ENCODE measurements around the gene TFF1. TPM values are rescaled to one million over a fixed set of nuclear protein-coding genes. Genes with fewer than 3 reads are reported as not detected.

Gene TFF1
- polyA plus RNA-seq, 1 donor from 2014 or later, result not detected

GRCh38 chr21:42319851-42320572 is 46.3 kb downstream of the TFF1 start:
- Histone ChIP-seq H3F3A (ENCODE audit: insufficient read depth, low read length, poor library complexity, severe bottlenecking) (no peaks in the 10 kb centered on the region), H3K79me2 (replicated peaks; ENCODE audit: insufficient read depth, low read length) (no peaks in the 10 kb centered on the region), H3K4me3 (ENCODE audit: low read length) (no peak overlapping the region), H3K27me3 (ENCODE audit: insufficient read depth, low read depth, low read length) (no peaks in the 10 kb centered on the region), H3K27ac (ENCODE audit: low read length) (no peak overlapping the region), H4K20me1 (ENCODE audit: insufficient read depth) (no peaks in the 10 kb centered on the region), H3K36me3 (ENCODE audit: insufficient read depth, low read length) (no peaks in the 10 kb centered on the region), H3K4me2 (ENCODE audit: low read length) (no peak overlapping the region), H2AFZ (ENCODE audit: low read depth, low read length) (no peak overlapping the region), H3K9me3 (ENCODE audit: low read length) (no peaks in the 10 kb centered on the region), H3K9ac (ENCODE audit: low read length) (no peak overlapping the region), H3K9me2 (ENCODE audit: insufficient read depth, low read length) (no peaks in the 10 kb centered on the region)
- TF ChIP-seq CTCF (IDR thresholded peaks at IDR 0.05; ENCODE audit: poor library complexity, severe bottlenecking) (no peak), REST (IDR thresholded peaks at IDR 0.05; ENCODE audit: borderline replicate concordance) (no peak), TAF1 (IDR thresholded peaks at IDR 0.05; ENCODE audit: low read depth) (no peak), SMC3 (conservative IDR thresholded peaks at IDR 0.05; ENCODE audit: poor library complexity) (no peak), POLR2AphosphoS5 (IDR thresholded peaks at IDR 0.05) (no peak), RAD21 (conservative IDR thresholded peaks at IDR 0.05) (no peak), MXI1 (conservative IDR thresholded peaks at IDR 0.05; ENCODE audit: poor library complexity, severe bottlenecking) (no peak), EZH2 (IDR thresholded peaks at IDR 0.05; ENCODE audit: borderline replicate concordance, insufficient read depth, low read length, poor library complexity, severe bottlenecking) (no peak), EP300 (conservative IDR thresholded peaks at IDR 0.05; ENCODE audit: poor library complexity, severe bottlenecking) (no peak)

GRCh38 chr21:42319376-42319775 is 47.0 kb downstream of the TFF1 start:
- Histone ChIP-seq H2AFZ (ENCODE audit: low read depth, low read length) (no peak overlapping the region), H3K4me2 (ENCODE audit: low read length) (no peak overlapping the region), H4K20me1 (ENCODE audit: insufficient read depth) (no peaks in the 10 kb centered on the region), H3F3A (ENCODE audit: insufficient read depth, low read length, poor library complexity, severe bottlenecking) (no peaks in the 10 kb centered on the region), H3K79me2 (replicated peaks; ENCODE audit: insufficient read depth, low read length) (no peaks in the 10 kb centered on the region), H3K9me3 (ENCODE audit: low read length) (no peaks in the 10 kb centered on the region), H3K27me3 (ENCODE audit: insufficient read depth, low read depth, low read length) (no peaks in the 10 kb centered on the region), H3K9me2 (ENCODE audit: insufficient read depth, low read length) (no peaks in the 10 kb centered on the region), H3K9ac (ENCODE audit: low read length) (no peak overlapping the region), H3K27ac (ENCODE audit: low read length) (no peak overlapping the region), H3K36me3 (ENCODE audit: insufficient read depth, low read length) (no peaks in the 10 kb centered on the region), H3K4me3 (ENCODE audit: low read length) (no peak overlapping the region)
- TF ChIP-seq REST (IDR thresholded peaks at IDR 0.05; ENCODE audit: borderline replicate concordance) (no peak), POLR2AphosphoS5 (IDR thresholded peaks at IDR 0.05) (no peak), RAD21 (conservative IDR thresholded peaks at IDR 0.05) (no peak), SMC3 (conservative IDR thresholded peaks at IDR 0.05; ENCODE audit: poor library complexity) (no peak), MXI1 (conservative IDR thresholded peaks at IDR 0.05; ENCODE audit: poor library complexity, severe bottlenecking) (no peak), EP300 (conservative IDR thresholded peaks at IDR 0.05; ENCODE audit: poor library complexity, severe bottlenecking) (no peak), EZH2 (IDR thresholded peaks at IDR 0.05; ENCODE audit: borderline replicate concordance, insufficient read depth, low read length, poor library complexity, severe bottlenecking) (no peak), CTCF (IDR thresholded peaks at IDR 0.05; ENCODE audit: poor library complexity, severe bottlenecking) (no peak), TAF1 (IDR thresholded peaks at IDR 0.05; ENCODE audit: low read depth) (no peak)

Data from neural cell (in vitro differentiated cells).